ENCODE data around the gene STPG4.

The STPG4 gene

DNA sequence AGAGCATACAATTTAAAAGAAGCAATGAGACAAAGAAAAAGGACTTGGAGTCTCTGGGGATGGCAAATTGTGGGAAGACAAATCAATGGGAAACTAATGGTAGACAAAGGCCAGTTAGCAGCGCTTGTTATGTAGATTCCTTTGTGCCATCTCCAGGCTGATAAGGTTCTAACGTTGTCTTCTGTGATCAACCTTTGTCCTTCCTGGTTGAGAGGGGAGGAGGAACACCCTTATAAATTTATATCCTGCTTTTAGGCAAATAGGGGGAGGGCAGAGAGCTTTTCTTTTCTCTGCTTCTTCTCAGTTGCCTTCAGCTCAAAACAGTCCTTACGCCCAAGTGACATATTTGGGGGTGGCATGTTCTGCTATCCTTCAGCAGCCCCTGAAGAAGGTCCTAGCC, 89.8 kb downstream of the STPG4 start:
- TF ChIP-seq JUND (IDR thresholded peaks at IDR 0.05; ENCODE audit: low read depth): no peak
- DNase-seq (ENCODE audit: low read depth in 1 of 2, low spot score in 1 of 2): no peak
- in situ Hi-C loops (cut with HindIII; ENCODE audit: low pct_unique_long_range_greater_than_20kb, low sequenced_read_pairs): no loop called here

- in situ Hi-C loops (cut with HindIII; ENCODE audit: low pct_unique_long_range_greater_than_20kb, low sequenced_read_pairs): no loop called here
- no peak for DNase-seq (ENCODE audit: low read depth in 1 of 2, low spot score in 1 of 2)
- no peak for TF ChIP-seq JUND (IDR thresholded peaks at IDR 0.05; ENCODE audit: low read depth)
These were observed 91.0 kb downstream of the STPG4 start for GRCh38 chr2:47064106-47064505.

GRCh38 chr2:47063538-47063930, 91.6 kb downstream of the STPG4 start:
- in situ Hi-C loops (cut with HindIII; ENCODE audit: low pct_unique_long_range_greater_than_20kb, low sequenced_read_pairs): no loop called here
- DNase-seq (ENCODE audit: low read depth in 1 of 2, low spot score in 1 of 2): no peak
- TF ChIP-seq JUND (IDR thresholded peaks at IDR 0.05; ENCODE audit: low read depth): no peak

DNA sequence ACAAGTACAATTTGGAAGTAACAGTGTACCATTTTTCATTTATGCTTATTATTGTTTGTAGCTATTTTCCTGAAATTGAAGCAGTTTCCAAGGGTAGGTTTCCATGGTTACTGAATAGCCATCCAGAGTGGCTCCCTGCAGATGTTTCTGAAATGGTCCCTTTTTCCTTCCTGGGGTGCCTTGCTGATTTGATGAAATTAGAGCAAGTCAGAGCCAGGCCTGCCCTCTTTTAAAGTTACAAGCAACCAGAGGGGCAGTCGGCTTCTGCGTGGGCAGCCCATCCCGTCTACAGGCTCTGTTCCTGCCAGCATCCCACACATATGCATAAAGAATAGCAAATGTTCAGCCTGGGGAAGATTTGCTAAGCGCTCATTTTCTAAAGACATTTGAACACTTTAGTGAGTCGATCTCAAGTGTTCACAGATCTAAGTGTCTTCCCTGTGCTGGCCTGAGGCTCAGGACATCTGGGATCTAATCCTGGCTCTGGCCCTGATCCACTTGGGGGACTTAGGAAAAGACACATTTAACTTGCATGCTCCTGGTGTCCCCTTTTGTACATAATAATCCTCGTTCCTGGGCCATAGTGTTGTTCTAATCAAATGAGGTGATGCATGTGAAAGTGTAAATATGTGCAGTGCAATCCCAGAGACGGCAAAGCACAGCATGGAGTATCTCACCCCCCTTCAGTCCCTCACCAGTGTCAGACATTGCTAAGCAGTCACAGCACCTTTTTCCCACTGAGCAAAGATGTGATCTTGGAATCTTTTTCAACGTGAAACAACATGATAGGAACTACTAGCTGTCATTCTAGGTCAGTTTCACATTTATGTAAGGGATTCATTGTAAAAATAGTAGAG, 92.2 kb downstream of the STPG4 start:
- in situ Hi-C loops (cut with HindIII; ENCODE audit: low pct_unique_long_range_greater_than_20kb, low sequenced_read_pairs): no loop called here
- no peak for TF ChIP-seq JUND (IDR thresholded peaks at IDR 0.05; ENCODE audit: low read depth)

GRCh38 chr2:47061944-47062678, 93.0 kb downstream of the STPG4 start:
- DNase-seq (ENCODE audit: low read depth in 1 of 2, low spot score in 1 of 2): no peak
- in situ Hi-C loops (cut with HindIII; ENCODE audit: low pct_unique_long_range_greater_than_20kb, low sequenced_read_pairs): no loop called here
- no peak for TF ChIP-seq JUND (IDR thresholded peaks at IDR 0.05; ENCODE audit: low read depth)

More for the DNA sequence above, 92.2 kb downstream of the STPG4 start:
- DNase-seq (ENCODE audit: low read depth in 1 of 2, low spot score in 1 of 2): no peak

GRCh38 chr2:47060652-47061170, 94.4 kb downstream of the STPG4 start:
- in situ Hi-C loops (cut with HindIII; ENCODE audit: low pct_unique_long_range_greater_than_20kb, low sequenced_read_pairs): no loop called here

GRCh38 chr2:47058003-47058931, 96.8 kb downstream of the STPG4 start:
- in situ Hi-C loops (cut with HindIII; ENCODE audit: low pct_unique_long_range_greater_than_20kb, low sequenced_read_pairs): no loop called here
- no peak for TF ChIP-seq JUND (IDR thresholded peaks at IDR 0.05; ENCODE audit: low read depth)
- no peak for DNase-seq (ENCODE audit: low read depth in 1 of 2, low spot score in 1 of 2)

More at GRCh38 chr2:47060652-47061170, 94.4 kb downstream of the STPG4 start:
- TF ChIP-seq JUND (IDR thresholded peaks at IDR 0.05; ENCODE audit: low read depth): no peak
- no peak for DNase-seq (ENCODE audit: low read depth in 1 of 2, low spot score in 1 of 2)

DNA sequence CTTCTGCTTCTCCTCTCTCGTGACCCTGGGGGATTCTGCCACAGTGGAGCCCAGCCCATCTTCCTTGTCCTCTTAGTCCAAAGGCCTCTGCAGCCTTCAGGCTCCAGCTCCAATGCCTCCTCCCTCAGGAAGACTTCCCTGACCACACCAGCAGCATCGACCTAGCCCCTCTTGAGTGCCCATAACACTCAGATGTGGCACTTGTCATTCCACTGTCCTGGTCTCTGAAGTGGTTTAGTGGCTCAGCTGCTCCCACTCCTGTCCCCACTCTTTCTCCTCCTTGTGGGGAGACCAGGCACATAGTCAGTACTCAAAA, 97.5 kb downstream of the STPG4 start:
- DNase-seq (ENCODE audit: low read depth in 1 of 2, low spot score in 1 of 2): no peak
- in situ Hi-C loops (cut with HindIII; ENCODE audit: low pct_unique_long_range_greater_than_20kb, low sequenced_read_pairs): no loop called here
- no peak for TF ChIP-seq JUND (IDR thresholded peaks at IDR 0.05; ENCODE audit: low read depth)

DNA sequence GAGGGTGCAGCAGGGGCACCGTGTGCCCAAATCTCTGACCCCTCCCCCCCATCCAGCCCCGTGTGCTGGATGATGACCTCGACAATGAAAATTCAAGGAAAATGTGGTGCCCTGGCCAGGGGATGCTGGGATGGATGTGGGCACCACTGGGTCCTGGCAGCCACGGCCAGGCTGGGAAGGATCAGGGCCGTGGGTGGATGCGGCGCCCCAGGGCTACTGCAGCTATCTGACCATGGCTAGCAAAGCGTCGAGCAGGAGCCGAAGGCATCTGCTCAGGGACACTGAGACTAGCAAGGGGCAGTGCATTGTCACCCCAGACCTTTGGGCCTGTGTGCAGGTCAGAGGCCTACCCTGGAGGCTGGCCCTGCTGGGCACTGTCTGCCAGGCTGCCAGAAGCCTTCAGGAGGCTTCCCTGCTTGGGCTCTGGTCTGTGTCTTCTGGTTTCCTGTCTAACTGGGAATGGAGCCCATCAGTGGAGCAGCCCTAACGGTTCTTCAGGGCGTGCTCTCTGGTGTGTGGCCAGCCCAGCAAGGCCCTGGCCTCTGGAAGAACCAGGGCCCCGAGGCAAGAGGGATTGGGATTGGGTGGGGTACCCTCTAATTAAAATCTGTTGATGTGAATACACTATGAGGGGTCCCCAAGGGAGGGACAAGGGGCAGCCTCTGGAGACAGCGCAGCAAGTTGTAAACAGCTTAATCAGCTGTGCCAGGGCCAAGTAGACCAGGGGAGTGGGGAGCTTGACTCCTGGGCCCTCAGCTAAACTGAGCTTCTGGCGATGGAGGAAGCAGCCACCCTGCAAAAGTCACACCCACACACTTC, 98.0 kb downstream of the STPG4 start:
- no peak for DNase-seq (ENCODE audit: low read depth in 1 of 2, low spot score in 1 of 2)
- no peak for TF ChIP-seq JUND (IDR thresholded peaks at IDR 0.05; ENCODE audit: low read depth)
- in situ Hi-C loops (cut with HindIII; ENCODE audit: low pct_unique_long_range_greater_than_20kb, low sequenced_read_pairs): no loop called here

DNA sequence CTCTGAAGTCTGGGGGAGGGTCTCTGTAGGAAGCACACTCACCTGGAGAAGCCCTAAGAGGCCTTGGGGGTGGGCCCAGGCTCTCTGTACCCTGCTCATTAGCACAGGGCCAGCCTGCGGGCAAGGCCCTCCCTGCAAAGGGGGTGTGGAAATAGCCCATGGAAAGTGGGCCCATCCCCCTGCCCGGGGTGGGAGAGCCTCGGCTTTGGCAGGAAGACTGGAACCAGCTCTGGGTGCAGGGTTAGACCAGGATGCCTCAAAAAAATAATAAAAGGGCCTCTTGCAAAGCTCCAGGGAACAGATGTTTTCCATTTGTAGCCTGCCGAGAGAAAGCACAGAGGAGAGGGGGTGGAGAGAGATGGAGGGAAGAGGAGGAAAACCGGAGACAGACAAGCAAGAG, 98.7 kb downstream of the STPG4 start:
- DNase-seq (ENCODE audit: low read depth in 1 of 2, low spot score in 1 of 2): no peak
- in situ Hi-C loops (cut with HindIII; ENCODE audit: low pct_unique_long_range_greater_than_20kb, low sequenced_read_pairs): no loop called here
- no peak for TF ChIP-seq JUND (IDR thresholded peaks at IDR 0.05; ENCODE audit: low read depth)

- DNase-seq (ENCODE audit: low read depth in 1 of 2, low spot score in 1 of 2): no peak
- in situ Hi-C loops (cut with HindIII; ENCODE audit: low pct_unique_long_range_greater_than_20kb, low sequenced_read_pairs): no loop called here
- TF ChIP-seq JUND (IDR thresholded peaks at IDR 0.05; ENCODE audit: low read depth): no peak
These were observed 100.2 kb downstream of the STPG4 start for GRCh38 chr2:47054868-47055267.
